ENCODE data around the gene TFR2. TPM values are rescaled to one million over a fixed set of nuclear protein-coding genes. Genes with fewer than 3 reads are reported as not detected.

Gene TFR2
- total RNA-seq, 1 experiment from 2014 or later = 0.27 TPM

- no peak for DNase-seq (ENCODE audit: low read depth)
- in situ Hi-C loops (cut with HindIII; ENCODE audit: low pct_unique_long_range_greater_than_20kb, low sequenced_read_pairs) = no loop called here
Observed at GRCh38 chr7:100582041-100582579, 59.2 kb downstream of the TFR2 start.

GRCh38 chr7:100580466-100581283, 60.7 kb downstream of the TFR2 start:
- in situ Hi-C loops (cut with HindIII; ENCODE audit: low pct_unique_long_range_greater_than_20kb, low sequenced_read_pairs) = no loop called here
- no peak for DNase-seq (ENCODE audit: low read depth)

GRCh38 chr7:100578246-100579183, 62.8 kb downstream of the TFR2 start:
- in situ Hi-C loops (cut with HindIII; ENCODE audit: low pct_unique_long_range_greater_than_20kb, low sequenced_read_pairs) = no loop called here
- no peak for DNase-seq (ENCODE audit: low read depth)

- DNase-seq (ENCODE audit: low read depth) = no peak
- in situ Hi-C loops (cut with HindIII; ENCODE audit: low pct_unique_long_range_greater_than_20kb, low sequenced_read_pairs) = no loop called here
Observed at GRCh38 chr7:100577507-100577906, 63.8 kb downstream of the TFR2 start.

GRCh38 chr7:100577103-100577502, 64.2 kb downstream of the TFR2 start:
- in situ Hi-C loops (cut with HindIII; ENCODE audit: low pct_unique_long_range_greater_than_20kb, low sequenced_read_pairs) = no loop called here
- no peak for DNase-seq (ENCODE audit: low read depth)

- in situ Hi-C loops (cut with HindIII; ENCODE audit: low pct_unique_long_range_greater_than_20kb, low sequenced_read_pairs) = no loop called here
- no peak for DNase-seq (ENCODE audit: low read depth)
Observed at GRCh38 chr7:100576384-100576993, 64.9 kb downstream of the TFR2 start.

- no peak for DNase-seq (ENCODE audit: low read depth)
- in situ Hi-C loops (cut with HindIII; ENCODE audit: low pct_unique_long_range_greater_than_20kb, low sequenced_read_pairs) = no loop called here
Observed at GRCh38 chr7:100575746-100576383, 65.5 kb downstream of the TFR2 start.

- DNase-seq (ENCODE audit: low read depth) = no peak
- in situ Hi-C loops (cut with HindIII; ENCODE audit: low pct_unique_long_range_greater_than_20kb, low sequenced_read_pairs) = no loop called here
Observed at GRCh38 chr7:100575206-100575631, 66.1 kb downstream of the TFR2 start.

GRCh38 chr7:100574362-100575205, 66.8 kb downstream of the TFR2 start:
- in situ Hi-C loops (cut with HindIII; ENCODE audit: low pct_unique_long_range_greater_than_20kb, low sequenced_read_pairs) = no loop called here
- DNase-seq (ENCODE audit: low read depth) = no peak

- in situ Hi-C loops (cut with HindIII; ENCODE audit: low pct_unique_long_range_greater_than_20kb, low sequenced_read_pairs) = no loop called here
- DNase-seq (ENCODE audit: low read depth) = no peak
Observed at GRCh38 chr7:100573691-100574361, 67.5 kb downstream of the TFR2 start, which contains the start of gene SAP25. TSS of gene SAP25 (minus strand) at chr7:100573900. CDS start at chr7:100573742, 158 bp downstream.

- DNase-seq (ENCODE audit: low read depth) = no peak
- in situ Hi-C loops (cut with HindIII; ENCODE audit: low pct_unique_long_range_greater_than_20kb, low sequenced_read_pairs) = no loop called here
Observed at GRCh38 chr7:100572949-100573675, 68.2 kb downstream of the TFR2 start.

- in situ Hi-C loops (cut with HindIII; ENCODE audit: low pct_unique_long_range_greater_than_20kb, low sequenced_read_pairs) = no loop called here
- no peak for DNase-seq (ENCODE audit: low read depth)
Observed at GRCh38 chr7:100572281-100572948, 68.9 kb downstream of the TFR2 start.

- no peak for DNase-seq (ENCODE audit: low read depth)
- in situ Hi-C loops (cut with HindIII; ENCODE audit: low pct_unique_long_range_greater_than_20kb, low sequenced_read_pairs) = no loop called here
Observed at GRCh38 chr7:100571829-100572116, 69.6 kb downstream of the TFR2 start.

GRCh38 chr7:100570954-100571828, 70.2 kb downstream of the TFR2 start:
- DNase-seq (ENCODE audit: low read depth) = no peak
- in situ Hi-C loops (cut with HindIII; ENCODE audit: low pct_unique_long_range_greater_than_20kb, low sequenced_read_pairs) = no loop called here
